SHP77 (cell line): Measurements from ENCODE around the gene NKIRAS2.
"Not testable (repeated sequence)": the region's sequence is repeated elsewhere in the genome, so short reads cannot be mapped to it uniquely, and the experiment has no call there.

ENCODE experiments used
- DNase-seq, 2 experiments: peaks; one replicate each; lab custom pipeline; 2025; lab: John Stamatoyannopoulos, UW

Gene NKIRAS2

GRCh38 chr17:41998497-41998896 lies 21.4 kb upstream of the NKIRAS2 start:
- DNase-seq, result no peak

DNA sequence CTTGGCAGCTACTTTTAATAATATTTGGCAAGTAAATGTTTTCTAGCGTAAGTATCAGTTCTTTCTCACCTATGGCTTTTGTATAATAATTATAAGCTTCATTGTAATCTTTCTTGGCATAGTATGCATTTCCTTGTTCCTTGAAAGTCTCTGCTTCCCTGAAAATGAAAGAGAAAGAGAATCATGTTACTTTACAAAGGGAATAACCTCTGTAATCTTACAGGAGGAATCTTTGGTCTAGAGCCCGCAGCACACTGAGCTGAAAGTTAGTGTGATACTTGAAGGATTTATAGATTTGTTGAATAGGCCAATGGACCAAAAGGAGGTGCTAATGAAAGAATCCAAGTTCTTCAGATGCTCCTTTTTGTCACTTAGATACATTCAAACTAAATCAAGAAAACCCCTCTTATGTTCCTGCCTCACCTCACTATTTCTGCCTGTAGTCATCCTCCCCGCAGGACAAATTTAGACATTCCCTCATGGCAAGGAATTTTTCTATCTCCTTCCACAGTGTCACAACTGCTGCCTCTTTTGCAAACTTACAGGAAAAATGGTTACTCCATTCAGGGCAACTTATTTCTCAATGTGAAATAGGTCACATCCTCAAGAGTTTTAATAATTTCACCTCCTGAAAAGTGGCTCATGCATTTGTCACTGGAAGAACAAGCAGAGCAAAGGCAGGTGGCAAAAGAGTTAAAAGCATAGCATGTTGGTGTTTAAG lies 19.3 kb upstream of the NKIRAS2 start:
- DNase-seq, result no peak

DNA sequence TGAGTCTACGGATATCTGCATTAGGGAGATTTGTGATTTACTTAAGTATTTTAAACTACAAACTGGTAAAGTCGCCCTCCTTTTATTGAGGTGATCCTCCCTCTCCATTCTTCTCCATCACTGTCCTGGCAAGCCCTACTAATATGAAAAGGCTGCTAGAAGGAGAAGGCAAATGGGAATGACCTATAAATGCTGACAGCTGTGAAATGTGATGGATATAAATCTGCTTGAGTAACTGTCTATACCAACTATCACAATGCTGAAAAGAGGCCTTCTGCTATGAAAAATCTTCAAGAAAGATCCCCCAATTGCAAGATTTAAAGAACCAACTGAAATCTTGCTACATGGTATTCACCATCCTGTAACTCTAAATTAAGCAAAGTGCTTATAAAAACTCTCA lies 18.2 kb upstream of the NKIRAS2 start:
- DNase-seq, result no peak

GRCh38 chr17:42002175-42002791 lies 17.6 kb upstream of the NKIRAS2 start:
- DNase-seq, result no peak

GRCh38 chr17:42002792-42003301 lies 17.0 kb upstream of the NKIRAS2 start:
- DNase-seq, result no peak

GRCh38 chr17:42005166-42005565 lies 14.7 kb upstream of the NKIRAS2 start:
- no peak for DNase-seq

DNA sequence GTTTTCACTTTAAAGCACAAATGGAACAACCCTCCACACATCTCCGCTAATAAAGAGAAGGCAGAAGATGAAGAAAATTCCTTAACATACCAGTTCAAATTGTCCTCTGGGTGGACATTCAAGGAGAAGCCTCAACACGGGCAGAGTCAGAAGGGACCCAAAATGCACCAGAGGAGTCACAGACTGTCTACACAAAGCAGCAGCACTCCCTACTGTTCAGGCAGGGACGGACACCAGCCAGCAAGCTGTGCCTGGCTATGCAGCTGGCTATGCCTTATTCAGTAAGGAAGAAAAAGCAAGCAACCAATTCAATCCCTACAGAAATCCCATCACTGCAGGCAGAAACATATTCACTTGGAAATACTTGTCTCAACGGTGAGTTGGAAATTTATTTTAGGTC lies 10.7 kb upstream of the NKIRAS2 start:
- DNase-seq, result no peak

GRCh38 chr17:42010266-42010680 lies 9.6 kb upstream of the NKIRAS2 start:
- DNase-seq, result not testable (repeated sequence)

- DNase-seq, result no peak
Observed at GRCh38 chr17:42010898-42011516, 8.9 kb upstream of the NKIRAS2 start.

GRCh38 chr17:42012363-42012762 lies 7.5 kb upstream of the NKIRAS2 start:
- not testable (repeated sequence) for DNase-seq

DNA sequence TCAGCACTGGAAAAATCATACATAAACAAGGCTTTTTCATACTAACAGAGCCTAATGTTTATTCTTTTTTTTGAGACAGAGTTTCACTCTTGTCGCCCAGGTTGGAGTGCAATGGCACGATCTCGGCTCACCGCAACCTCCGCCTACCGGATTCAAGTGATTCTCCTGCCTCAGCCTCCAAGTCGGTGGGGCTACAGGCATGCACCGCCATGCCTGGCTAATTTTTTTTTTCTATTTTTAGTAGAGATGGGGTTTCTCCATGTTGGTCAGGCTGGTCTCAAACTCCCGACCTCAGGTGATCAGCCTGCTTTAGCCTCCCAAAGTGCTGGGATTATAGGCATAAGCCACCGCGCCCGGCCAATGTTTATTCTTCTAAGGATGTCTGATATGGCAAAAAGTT lies 6.2 kb upstream of the NKIRAS2 start:
- DNase-seq, result not testable (repeated sequence)

GRCh38 chr17:42016411-42016831 lies 3.5 kb upstream of the NKIRAS2 start:
- DNase-seq, result no peak

DNA sequence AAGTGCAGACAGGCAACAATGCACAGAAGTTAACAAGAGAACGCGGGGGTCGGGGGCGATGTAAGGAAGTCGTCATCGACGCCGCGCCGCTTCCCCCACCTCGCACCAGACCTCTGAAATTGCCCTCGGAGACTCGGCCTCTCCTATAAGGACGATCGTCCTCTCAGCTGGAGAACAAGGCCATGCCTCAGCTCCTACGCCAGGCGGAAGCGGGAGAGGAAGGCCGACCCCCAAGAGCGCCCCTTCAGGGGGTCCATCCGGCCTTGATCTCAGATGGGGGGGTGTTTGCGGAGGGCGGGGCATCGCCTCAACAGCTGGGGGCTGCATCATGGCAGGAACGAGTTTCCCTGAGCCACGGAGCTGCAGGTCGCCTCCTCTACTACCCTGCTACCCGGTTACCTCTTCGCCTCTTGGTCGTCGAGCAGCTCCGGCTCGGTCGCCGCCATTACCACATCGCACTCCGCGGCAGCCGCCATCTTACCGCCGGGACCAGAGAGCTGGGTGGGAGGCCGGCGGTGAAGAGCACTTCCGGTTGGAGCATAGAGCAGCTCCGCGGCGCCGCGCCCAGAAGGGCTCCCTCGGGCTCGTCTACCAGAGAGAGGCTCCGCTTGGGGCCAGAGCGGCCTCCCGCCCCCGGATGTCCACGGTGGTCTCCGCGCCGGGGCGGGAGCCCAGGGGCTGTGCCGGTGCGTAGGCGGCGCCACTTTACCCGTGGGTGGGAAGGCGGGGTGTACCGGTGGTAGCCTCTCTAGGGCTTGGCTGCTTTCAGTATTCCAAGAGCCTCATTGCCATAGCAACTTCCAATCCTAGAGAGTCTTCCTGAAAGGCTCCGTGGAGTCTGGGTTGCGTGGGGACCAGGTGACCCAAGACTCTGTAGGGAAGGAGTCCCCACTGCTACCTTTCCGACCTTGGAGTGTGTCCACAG lies 2.7 kb upstream of the NKIRAS2 start, which contains the start of gene DNAJC7:
Gene DNAJC7 (minus strand): TSS at position 499 of the 925 bp plus-strand sequence. CDS start 23 bp downstream, at position 476.
- DNase-seq, result peak; percentile 91 to 92

DNA sequence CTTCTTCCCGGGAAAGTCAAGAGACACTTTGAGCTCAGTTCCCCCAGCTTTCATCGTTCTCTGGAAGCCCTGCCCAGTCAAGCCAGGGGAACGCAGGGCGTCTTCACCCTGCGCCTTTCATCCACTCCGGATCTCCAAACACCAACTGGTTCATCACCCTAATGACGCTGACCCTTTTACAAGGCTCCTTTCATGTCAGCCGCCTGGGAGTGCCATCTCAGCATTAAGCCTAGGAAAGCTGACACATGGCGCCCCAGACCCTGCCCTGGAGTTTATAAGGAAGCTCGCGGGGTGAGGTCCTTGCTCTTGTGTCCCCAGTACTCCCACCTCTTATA lies 2.1 kb upstream of the NKIRAS2 start:
- peak in 1 of 2 experiments; percentile 47 for DNase-seq

GRCh38 chr17:42018339-42018738 lies 1.6 kb upstream of the NKIRAS2 start:
- DNase-seq, result peak in 1 of 2 experiments; percentile 46

GRCh38 chr17:42018988-42019387 lies 902 bp upstream of the NKIRAS2 start:
- DNase-seq, result no peak

- DNase-seq, result not testable (repeated sequence)
Observed at GRCh38 chr17:42020845-42021244, 955 bp downstream of the NKIRAS2 start.

DNA sequence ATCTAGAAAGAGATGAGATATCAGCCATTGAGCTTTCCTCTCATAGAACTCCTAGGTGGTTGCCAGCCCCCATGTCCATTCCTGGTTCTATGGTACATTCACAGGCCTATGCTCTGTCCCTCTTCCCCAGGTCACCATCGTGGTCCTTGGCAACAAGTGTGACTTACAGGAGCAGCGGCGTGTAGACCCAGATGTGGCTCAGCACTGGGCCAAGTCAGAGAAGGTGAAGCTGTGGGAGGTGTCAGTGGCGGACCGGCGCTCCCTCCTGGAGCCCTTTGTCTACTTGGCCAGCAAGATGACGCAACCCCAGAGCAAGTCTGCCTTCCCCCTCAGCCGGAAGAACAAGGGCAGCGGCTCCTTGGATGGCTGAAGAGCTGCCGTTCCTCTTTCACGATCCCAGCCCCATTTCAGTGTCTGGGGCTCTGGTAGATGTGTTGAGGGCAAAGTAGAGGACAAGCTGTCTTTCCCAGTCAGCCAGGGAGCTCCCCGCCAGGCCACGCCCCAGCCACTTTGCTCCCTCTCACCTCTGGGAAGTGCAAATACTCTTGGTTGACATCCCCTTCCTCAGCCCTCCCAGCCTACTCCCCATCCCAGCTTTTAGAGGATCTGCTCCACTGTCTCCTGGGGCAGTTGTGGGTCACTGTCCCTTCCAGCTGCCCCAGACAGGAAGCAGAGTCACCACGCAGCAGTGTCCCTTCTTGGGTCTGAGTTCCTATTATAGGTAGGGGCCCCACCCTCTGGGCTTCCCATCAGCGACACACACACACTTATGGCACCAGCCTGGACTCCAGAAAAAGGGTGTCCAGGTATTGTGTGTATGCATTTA lies 3.8 kb downstream of the NKIRAS2 start:
- DNase-seq, result no peak

GRCh38 chr17:42025191-42025579 lies 5.3 kb downstream of the NKIRAS2 start:
- no peak for DNase-seq

- DNase-seq, result no peak
Observed at GRCh38 chr17:42025936-42026335, 6.0 kb downstream of the NKIRAS2 start.
